HG03469 (cell line): Measurements from ENCODE around the gene ARHGAP31.
"Not testable (repeated sequence)": the region's sequence is repeated elsewhere in the genome, so short reads cannot be mapped to it uniquely, and the experiment has no call there.

Experiments used
- ATAC-seq: cut with Tn5 transposase; IDR thresholded peaks from one replicate; pipeline ENCODE4 v1.9.1; 2021; ENCODE audit warnings: mild to moderate bottlenecking, moderate library complexity, moderate number of reproducible peaks; ENCODE audit not compliant: unreplicated experiment

Gene ARHGAP31

GRCh38 chr3:119343719-119344118 lies 49.5 kb downstream of the ARHGAP31 start:
- peak; percentile 74 for ATAC-seq

- ATAC-seq: no peak
Measured at GRCh38 chr3:119346076-119346496, 51.9 kb downstream of the ARHGAP31 start.

GRCh38 chr3:119347036-119347435 lies 52.9 kb downstream of the ARHGAP31 start:
- no peak for ATAC-seq

DNA sequence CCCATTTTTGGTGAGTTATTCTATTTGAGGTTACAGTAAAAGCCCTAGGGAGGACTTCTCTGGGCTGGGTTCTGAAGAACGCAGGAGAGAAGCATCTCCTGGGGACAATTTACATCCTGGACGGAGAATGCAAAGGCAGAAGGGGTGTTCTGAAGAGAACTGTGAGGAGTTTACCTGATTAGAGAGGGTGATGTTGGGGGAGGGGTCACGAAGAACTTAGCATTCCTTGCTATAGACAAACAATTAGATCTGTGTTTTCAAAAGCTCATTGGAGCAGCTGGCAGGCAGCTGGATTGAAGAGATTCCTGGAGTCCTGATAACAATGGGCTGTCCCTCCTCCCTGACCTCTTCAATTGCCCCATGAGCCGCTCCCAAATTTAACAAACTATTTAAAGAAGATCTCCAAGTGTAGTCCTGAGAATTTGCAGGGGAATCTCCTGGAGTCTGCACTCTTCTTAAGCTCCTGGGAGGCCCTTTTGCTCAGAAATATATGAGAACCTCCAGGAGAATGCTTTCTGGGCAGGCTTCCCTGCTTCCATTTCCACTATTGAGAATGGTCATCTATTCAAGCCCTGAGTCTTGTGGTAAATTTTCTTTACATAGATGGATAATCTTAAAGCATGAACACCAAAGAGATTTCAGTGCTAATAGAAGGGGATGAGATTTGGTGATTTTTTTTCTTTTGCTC lies 55.3 kb downstream of the ARHGAP31 start:
- ATAC-seq: no peak

DNA sequence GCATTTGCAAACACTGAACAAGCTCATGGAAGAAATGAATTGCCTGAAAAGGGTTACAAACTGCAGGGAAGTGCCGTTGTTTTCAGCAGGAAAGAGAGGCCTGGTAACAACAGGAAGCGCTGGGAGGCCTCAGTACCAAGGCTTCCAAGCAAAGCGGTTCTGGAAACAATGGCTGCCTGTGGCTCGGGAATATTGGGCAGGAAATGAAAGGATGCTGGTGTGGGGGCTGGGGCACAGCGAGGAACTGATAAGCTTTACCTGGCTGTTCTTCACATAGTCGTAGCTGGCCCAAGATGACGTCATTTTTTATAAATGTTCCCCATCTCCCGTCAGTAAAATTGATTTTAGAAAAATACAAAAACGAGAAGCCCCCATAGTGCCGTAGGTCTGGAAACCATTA lies 55.9 kb downstream of the ARHGAP31 start:
- ATAC-seq: no peak

DNA sequence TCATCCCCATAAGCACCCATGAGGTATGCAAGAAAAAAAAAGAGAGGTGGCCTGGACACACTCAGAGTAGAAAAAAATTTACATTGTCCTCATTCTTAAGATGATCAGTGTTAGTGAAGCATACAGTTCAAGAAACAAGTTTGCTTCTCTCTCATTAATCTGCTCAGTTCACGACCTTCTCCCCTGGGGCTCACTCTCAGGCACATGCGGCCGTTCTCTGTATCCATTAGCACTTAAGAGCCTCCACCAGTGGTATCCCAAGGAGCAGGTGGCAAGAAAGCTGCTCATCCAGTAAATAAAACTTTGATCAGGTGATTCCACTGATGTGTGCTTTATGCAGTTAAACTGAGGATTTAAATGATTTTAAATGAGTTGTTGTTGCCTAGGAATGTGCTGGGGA lies 57.4 kb downstream of the ARHGAP31 start:
- no peak for ATAC-seq

- peak; percentile 97 for ATAC-seq
Measured at GRCh38 chr3:119352034-119352609, 57.9 kb downstream of the ARHGAP31 start.

- peak; percentile 27 for ATAC-seq
Measured at GRCh38 chr3:119352863-119353527, 58.8 kb downstream of the ARHGAP31 start.

DNA sequence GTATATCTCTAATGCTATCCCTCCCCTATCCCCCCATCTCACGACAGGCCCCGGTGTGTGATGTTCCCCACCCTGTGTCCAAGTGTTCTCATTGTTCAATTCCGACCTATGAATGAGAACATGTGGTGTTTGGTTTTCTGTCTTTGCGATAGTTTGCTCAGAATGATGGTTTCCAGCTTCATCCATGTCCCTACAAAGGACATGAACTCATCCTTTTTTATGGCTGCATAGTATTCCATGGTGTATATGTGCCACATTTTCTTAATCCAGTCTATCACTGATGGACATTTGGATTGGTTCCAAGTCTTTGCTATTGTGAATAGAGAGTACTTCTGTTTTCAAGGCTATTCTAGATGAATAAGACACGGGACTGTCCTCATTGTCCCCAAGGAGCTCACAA lies 61.4 kb downstream of the ARHGAP31 start:
- not testable (repeated sequence) for ATAC-seq

GRCh38 chr3:119356646-119357045 lies 62.5 kb downstream of the ARHGAP31 start:
- no peak for ATAC-seq

- no peak for ATAC-seq
Measured at GRCh38 chr3:119357190-119357589, 63.0 kb downstream of the ARHGAP31 start.

- peak; percentile 64 for ATAC-seq
Measured at GRCh38 chr3:119359476-119360326, 65.5 kb downstream of the ARHGAP31 start.

DNA sequence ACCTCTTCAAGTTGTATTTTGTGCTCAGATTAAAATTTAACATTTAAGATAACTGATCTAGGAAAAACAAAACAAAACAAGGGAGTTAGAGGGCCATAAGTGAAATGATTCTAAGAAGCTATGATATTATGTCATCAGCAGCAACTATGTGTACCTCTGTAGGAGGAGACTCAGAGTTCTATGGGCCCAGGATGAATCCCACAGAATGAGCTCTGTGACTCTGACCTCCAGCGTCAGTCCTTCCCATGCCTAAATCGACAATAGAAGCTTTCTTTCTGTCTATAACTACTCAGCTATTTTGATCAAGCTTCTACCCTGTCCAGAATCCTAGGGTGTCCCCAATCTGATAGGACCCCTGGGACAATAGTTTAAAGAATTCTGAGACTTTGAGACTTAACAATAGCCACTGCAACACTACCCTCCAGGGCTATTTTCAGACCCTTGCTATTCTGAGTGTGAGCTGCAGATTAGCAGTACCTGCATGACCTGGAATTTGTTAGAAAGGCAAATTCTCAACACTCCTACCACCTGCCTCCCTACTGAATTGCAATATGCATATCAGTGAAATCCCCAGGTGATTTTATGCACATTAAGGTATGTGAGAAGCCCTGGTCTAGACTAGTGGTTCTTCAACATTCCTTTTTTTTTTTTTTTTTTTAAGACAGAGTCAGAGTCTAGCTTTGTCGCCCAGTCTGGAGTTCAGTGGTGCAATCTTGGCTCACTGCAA lies 66.7 kb downstream of the ARHGAP31 start:
- no peak for ATAC-seq

DNA sequence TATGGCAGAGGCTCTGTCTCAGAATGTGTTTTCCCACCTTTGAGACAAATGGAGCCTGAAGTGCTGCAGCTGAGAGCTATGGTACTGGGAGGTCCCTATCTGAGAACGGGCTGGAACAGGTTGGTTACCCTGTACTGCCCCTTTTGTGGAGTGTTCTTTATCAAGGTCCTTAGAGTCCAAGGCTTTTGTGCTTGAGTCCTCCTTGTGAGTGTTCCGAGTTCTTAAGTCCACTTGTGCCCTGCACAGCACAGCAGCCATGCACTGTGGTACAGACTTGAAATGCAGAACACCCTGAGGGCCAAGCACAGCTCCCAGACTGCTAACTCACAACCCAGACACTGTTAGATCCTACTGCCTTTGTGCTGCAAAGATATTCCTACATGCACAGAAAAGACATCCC lies 67.8 kb downstream of the ARHGAP31 start:
- ATAC-seq: no peak

GRCh38 chr3:119362940-119363725 lies 69.0 kb downstream of the ARHGAP31 start:
- no peak for ATAC-seq

DNA sequence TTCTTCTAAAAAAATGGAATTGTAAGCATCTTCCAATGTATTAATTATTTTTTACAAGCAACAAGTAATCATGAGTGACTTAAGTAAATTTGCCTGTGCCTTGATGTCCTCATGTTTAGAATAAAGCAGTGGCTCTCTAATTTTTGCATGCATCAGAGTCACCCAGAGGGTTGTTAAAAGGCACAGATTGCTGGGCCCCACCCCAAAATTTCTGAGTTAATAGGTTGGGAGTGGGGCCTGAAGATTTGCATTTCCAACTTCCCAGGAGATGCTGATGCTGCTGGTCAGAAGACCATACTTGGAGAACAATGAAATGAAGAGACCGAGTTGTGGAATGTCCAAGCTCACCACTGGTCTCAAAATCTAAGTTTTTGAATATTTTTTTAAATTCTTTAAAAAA lies 70.2 kb downstream of the ARHGAP31 start:
- no peak for ATAC-seq

- ATAC-seq: no peak
Measured at GRCh38 chr3:119365418-119365817, 71.2 kb downstream of the ARHGAP31 start.

- ATAC-seq: no peak
Measured at GRCh38 chr3:119367000-119367399, 72.8 kb downstream of the ARHGAP31 start.

DNA sequence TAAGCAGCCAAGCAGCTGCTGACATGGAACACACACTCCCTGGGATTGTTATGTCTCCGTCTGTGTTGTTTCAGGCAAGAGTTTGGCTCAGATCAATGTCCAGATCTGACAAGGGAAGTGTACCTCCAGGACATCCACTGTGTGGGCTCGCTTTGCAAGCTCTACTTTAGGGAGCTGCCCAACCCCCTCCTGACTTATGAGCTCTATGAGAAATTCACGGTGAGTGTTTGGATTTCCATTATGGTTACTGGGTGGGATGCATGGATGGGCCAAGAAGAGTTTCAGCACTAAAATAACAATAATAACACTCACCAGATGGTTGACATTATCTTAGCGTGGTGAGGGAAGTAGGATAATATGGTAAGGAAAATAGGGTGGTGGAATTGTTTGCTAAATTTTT lies 74.1 kb downstream of the ARHGAP31 start:
- no peak for ATAC-seq

GRCh38 chr3:119371786-119372185 lies 77.6 kb downstream of the ARHGAP31 start:
- not testable (repeated sequence) for ATAC-seq
